Karpas-422 (cell line): Measurements from ENCODE around the gene DUSP22. TPM values are rescaled to one million over a fixed set of nuclear protein-coding genes. Genes with fewer than 3 reads are reported as not detected.
"Not testable (repeated sequence)": the region's sequence is repeated elsewhere in the genome, so short reads cannot be mapped to it uniquely, and the experiment has no call there.

ENCODE experiments used
- DNase-seq: peaks from one replicate; pipeline ENCODE4 v3.0.0-alpha.2; 2015
- H2AFZ ChIP-seq: fragments of 200-600 bp; sonication (generic); 2 replicates; pipeline ENCODE4 v1.6.1; 2014; ENCODE audit warnings: antibody characterized with exemption, low read length, mixed read lengths
- H3K27ac ChIP-seq: fragments of 200-600 bp; sonication (generic); 2 replicates; pipeline ENCODE4 v1.5.1; 2014; ENCODE audit warnings: mild to moderate bottlenecking, low read length, moderate library complexity
- H3K27me3 ChIP-seq: fragments of 200-600 bp; sonication (generic); 2 replicates; pipeline ENCODE4 v1.6.1; 2014; ENCODE audit warnings: low read length, mixed read lengths
- H3K36me3 ChIP-seq: fragments of 200-600 bp; sonication (generic); 2 replicates; pipeline ENCODE4 v1.6.1; 2014; ENCODE audit warnings: low read length, mixed read lengths; ENCODE audit not compliant: insufficient read depth
- H3K4me1 ChIP-seq: fragments of 200-600 bp; sonication (generic); 2 replicates; pipeline ENCODE4 v1.6.1; 2014; ENCODE audit warnings: mild to moderate bottlenecking, low read length, mixed read lengths
- H3K4me2 ChIP-seq: fragments of 200-600 bp; sonication (generic); 2 replicates; pipeline ENCODE4 v1.6.1; 2014; ENCODE audit warnings: low read length, low read depth, mild to moderate bottlenecking; ENCODE audit not compliant: poor library complexity, severe bottlenecking
- H3K4me3 ChIP-seq: fragments of 200-600 bp; sonication (generic); 2 replicates; pipeline ENCODE4 v1.5.1; 2014; ENCODE audit warnings: mild to moderate bottlenecking, antibody characterized with exemption, low read length, mixed read lengths
- H3K79me2 ChIP-seq: fragments of 200-600 bp; sonication (generic); 2 replicates; pipeline ENCODE4 v1.6.1; 2014; ENCODE audit warnings: mild to moderate bottlenecking, low read length, mixed read lengths
- H3K9ac ChIP-seq: fragments of 200-600 bp; sonication (generic); 2 replicates; pipeline ENCODE4 v1.6.0; 2014; ENCODE audit warnings: low read length
- H3K9me2 ChIP-seq: fragments of 200-600 bp; sonication (generic), shearing (Covaris generic); replicated peaks from 2 replicates; pipeline ENCODE4 v1.6.0; 2014; ENCODE audit warnings: mild to moderate bottlenecking, low read length, moderate library complexity; ENCODE audit not compliant: insufficient read depth
- H3K9me3 ChIP-seq: fragments of 300-700, 200-600 bp; sonication (generic); 2 replicates; pipeline ENCODE4 v1.6.1; 2014; ENCODE audit warnings: low read length, mixed read lengths
- H4K20me1 ChIP-seq: fragments of 200-600 bp; sonication (generic); 2 replicates; pipeline ENCODE4 v1.6.1; 2014; ENCODE audit warnings: mild to moderate bottlenecking, antibody characterized with exemption, low read length, low read depth; ENCODE audit not compliant: insufficient read depth
- total RNA-seq: library from RNA; depleted of rRNA; stranded (reverse); fragments of >200 nt; shearing (Covaris generic); gene quantifications from 2 replicates; pipeline ENCODE4 v1.2.3, GENCODE V29; 2014; ENCODE audit warnings: low replicate concordance

The DUSP22 gene
- total RNA-seq, 1 experiment from 2014 or later, result 13.2 TPM

- H4K20me1 ChIP-seq, result no peaks in the 10 kb centered on the region
- H3K4me1 ChIP-seq, result no peaks in the 10 kb centered on the region
- H3K9me2 ChIP-seq, result no peaks in the 10 kb centered on the region
- H3K27me3 ChIP-seq, result no peaks in the 10 kb centered on the region; the same call in 1 of the 2 replicates
- no peak for DNase-seq
- peaks cover 3% of the 10 kb centered on the region for H3K9me3 ChIP-seq
- no peaks in the 10 kb centered on the region for H3K36me3 ChIP-seq
- no peak overlapping the region for H3K4me3 ChIP-seq
- H3K4me2 ChIP-seq, result no peak overlapping the region
- H3K79me2 ChIP-seq, result no peaks in the 10 kb centered on the region
- H3K9ac ChIP-seq, result no peak overlapping the region
- no peak overlapping the region for H3K27ac ChIP-seq
- H2AFZ ChIP-seq, result no peak overlapping the region
Observed at GRCh38 chr6:369559-370431, 77.5 kb downstream of the DUSP22 start.

GRCh38 chr6:370555-370954 is 78.3 kb downstream of the DUSP22 start:
- Histone ChIP-seq H2AFZ (no peak overlapping the region), H3K9me3 (peaks cover 3% of the 10 kb centered on the region), H3K9ac (no peak overlapping the region), H3K27ac (no peak overlapping the region), H3K36me3 (no peaks in the 10 kb centered on the region), H4K20me1 (no peaks in the 10 kb centered on the region), H3K79me2 (no peaks in the 10 kb centered on the region), H3K9me2 (no peaks in the 10 kb centered on the region), H3K4me1 (no peaks in the 10 kb centered on the region), H3K4me3 (no peak overlapping the region), H3K4me2 (no peak overlapping the region), H3K27me3 (no peaks in the 10 kb centered on the region; the same call in 1 of the 2 replicates)
- no peak for DNase-seq

DNA sequence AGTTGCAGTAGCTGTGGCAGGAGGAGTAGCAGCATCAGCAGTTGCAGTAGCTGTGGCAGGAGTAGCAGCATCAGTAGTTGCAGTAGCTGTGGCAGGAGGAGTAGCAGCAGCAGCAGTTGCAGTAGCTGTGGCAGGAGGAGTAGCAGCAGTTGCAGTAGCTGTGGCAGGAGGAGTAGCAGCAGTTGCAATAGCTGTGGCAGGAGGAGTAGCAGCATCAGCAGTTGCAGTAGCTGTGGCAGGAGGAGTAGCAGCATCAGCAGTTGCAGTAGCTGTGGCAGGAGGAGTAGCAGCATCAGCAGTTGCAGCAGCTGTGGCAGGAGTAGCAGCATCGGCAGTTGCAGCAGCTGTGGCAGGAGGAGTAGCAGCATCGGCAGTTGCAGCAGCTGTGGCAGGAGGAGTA is 79.6 kb downstream of the DUSP22 start:
- not testable (repeated sequence) for H3K27ac ChIP-seq, DNase-seq, H3K79me2 ChIP-seq, H2AFZ ChIP-seq, H3K4me1 ChIP-seq, H3K4me2 ChIP-seq, H3K4me3 ChIP-seq, H3K27me3 ChIP-seq, H3K9ac ChIP-seq, H3K9me2 ChIP-seq, H4K20me1 ChIP-seq, H3K9me3 ChIP-seq, H3K36me3 ChIP-seq

GRCh38 chr6:372336-372911 is 80.1 kb downstream of the DUSP22 start:
- Histone ChIP-seq H3K4me3 (no peak overlapping the region), H3K79me2 (no peaks in the 10 kb centered on the region), H3K9me2 (no peaks in the 10 kb centered on the region), H3K27me3 (no peaks in the 10 kb centered on the region; the same call in 1 of the 2 replicates), H2AFZ (no peak overlapping the region), H3K36me3 (no peaks in the 10 kb centered on the region), H3K27ac (no peak overlapping the region), H4K20me1 (no peaks in the 10 kb centered on the region), H3K4me2 (no peak overlapping the region), H3K9me3 (peaks cover 3% of the 10 kb centered on the region), H3K9ac (no peak overlapping the region), H3K4me1 (no peaks in the 10 kb centered on the region)
- DNase-seq, result no peak

GRCh38 chr6:373031-373430 is 80.7 kb downstream of the DUSP22 start:
- Histone ChIP-seq H4K20me1 (no peaks in the 10 kb centered on the region), H3K9me3 (peaks cover 3% of the 10 kb centered on the region), H3K79me2 (no peaks in the 10 kb centered on the region), H3K27me3 (no peaks in the 10 kb centered on the region), H2AFZ (no peak overlapping the region), H3K9ac (no peak overlapping the region), H3K27ac (no peak overlapping the region), H3K4me3 (no peak overlapping the region), H3K4me2 (no peak overlapping the region), H3K9me2 (no peaks in the 10 kb centered on the region), H3K4me1 (peaks cover 3% of the 10 kb centered on the region; the same call in 1 of the 2 replicates), H3K36me3 (no peaks in the 10 kb centered on the region)
- no peak for DNase-seq

DNA sequence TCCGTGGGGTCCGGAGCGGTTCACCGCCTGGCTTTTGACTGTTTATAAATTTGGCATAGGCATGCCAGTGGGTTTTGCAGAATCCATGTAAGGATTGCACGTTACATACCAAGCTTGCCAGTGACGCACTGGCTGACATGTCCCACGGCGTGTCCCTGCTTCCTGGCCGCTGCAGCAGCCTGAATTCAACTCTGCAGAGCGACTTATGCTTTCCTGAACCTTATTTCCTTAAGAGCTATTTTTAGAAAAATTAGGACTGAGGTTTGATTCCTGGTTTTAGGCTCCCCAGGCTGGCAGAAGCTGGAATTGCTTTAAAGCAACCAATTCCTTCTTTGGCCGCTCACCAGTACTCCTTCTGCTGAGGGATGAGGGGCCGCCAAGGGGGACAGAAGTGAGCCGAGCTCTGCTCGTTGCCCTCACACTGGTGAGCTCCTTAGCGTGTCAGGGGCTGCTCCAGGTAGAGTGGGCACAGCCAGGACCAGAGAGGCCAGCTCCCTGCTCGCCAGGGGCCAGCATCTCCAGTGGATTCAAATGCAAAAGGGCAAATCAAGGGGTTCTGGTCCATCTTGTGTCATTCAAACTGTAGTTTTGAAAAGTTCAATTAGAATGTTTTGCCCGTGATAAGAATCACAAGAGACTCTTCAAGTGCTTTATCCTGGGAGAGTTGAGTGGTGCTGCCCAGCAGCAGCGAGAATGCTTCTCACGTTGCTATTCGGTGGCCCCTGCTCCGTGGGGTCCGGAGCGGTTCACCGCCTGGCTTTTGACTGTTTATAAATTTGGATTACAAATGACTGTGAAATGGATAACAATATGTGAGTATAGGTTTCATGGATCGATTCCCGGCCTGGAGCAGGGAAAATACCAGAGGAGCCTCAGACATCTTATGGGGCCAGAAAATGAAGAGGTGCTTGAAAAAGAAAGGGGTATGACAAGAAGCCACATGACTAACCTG is 81.8 kb downstream of the DUSP22 start:
- peaks cover 9% of the 10 kb centered on the region; the same call in 1 of the 2 replicates for H3K4me1 ChIP-seq
- H3K4me2 ChIP-seq, result no peak overlapping the region
- no peak overlapping the region for H3K27ac ChIP-seq
- no peaks in the 10 kb centered on the region for H3K9me2 ChIP-seq
- H3K79me2 ChIP-seq, result no peaks in the 10 kb centered on the region
- no peak for DNase-seq
- peaks cover 1% of the 10 kb centered on the region for H3K9me3 ChIP-seq
- no peak overlapping the region for H3K9ac ChIP-seq
- H3K36me3 ChIP-seq, result no peaks in the 10 kb centered on the region
- no peaks in the 10 kb centered on the region for H3K27me3 ChIP-seq
- no peak overlapping the region for H2AFZ ChIP-seq
- H4K20me1 ChIP-seq, result no peaks in the 10 kb centered on the region
- no peak overlapping the region for H3K4me3 ChIP-seq

- Histone ChIP-seq H3K27me3 (no peaks in the 10 kb centered on the region), H3K9me3 (no peaks in the 10 kb centered on the region), H3K9ac (no peak overlapping the region), H3K27ac (no peak overlapping the region), H3K9me2 (no peaks in the 10 kb centered on the region), H3K4me3 (no peak overlapping the region), H4K20me1 (no peaks in the 10 kb centered on the region), H3K4me2 (no peak overlapping the region), H2AFZ (no peak overlapping the region), H3K36me3 (no peaks in the 10 kb centered on the region), H3K79me2 (no peaks in the 10 kb centered on the region), H3K4me1 (peaks cover 9% of the 10 kb centered on the region; the same call in 1 of the 2 replicates)
- no peak for DNase-seq
Observed at GRCh38 chr6:374956-375355, 82.7 kb downstream of the DUSP22 start.
